SK-N-SH (cell line): ENCODE data around the gene ELANE.

Experiments
- CTCF ChIP-seq: fragments of 200-600 bp; sonication (generic); IDR thresholded peaks from 2 replicates; pipeline ENCODE4 v1.6.1; 2017; ENCODE audit warnings: antibody characterized with exemption, mild to moderate bottlenecking, moderate library complexity
- EP300 ChIP-seq, 2 experiments: IDR thresholded peaks; 2 replicates each; pipeline versions ENCODE4 v1.4.0 to v1.6.1; 2012; ENCODE audit warnings: borderline replicate concordance in 1 of 2, low read depth in 1 of 2, low read length in 1 of 2
- EZH2phosphoT487 ChIP-seq: fragments of 200-600 bp; sonication (generic); IDR thresholded peaks from 2 replicates; pipeline ENCODE4 v1.6.1; 2017; ENCODE audit warnings: low read depth, mixed run types, mild to moderate bottlenecking, antibody characterized with exemption, moderate library complexity, borderline replicate concordance
- MEF2A ChIP-seq: IDR thresholded peaks from 2 replicates; pipeline ENCODE4 v1.4.0; 2012; ENCODE audit warnings: low read depth, borderline replicate concordance
- POLR2AphosphoS5 ChIP-seq: IDR thresholded peaks from 2 replicates; pipeline ENCODE4 v1.6.1; 2012; ENCODE audit warnings: low read depth, low read length
- REST ChIP-seq: IDR thresholded peaks from 2 replicates; pipeline ENCODE4 v1.6.1; 2012; ENCODE audit warnings: mild to moderate bottlenecking, low read depth, low read length, moderate library complexity
- SIN3A ChIP-seq: IDR thresholded peaks from 2 replicates; pipeline ENCODE4 v1.6.1; 2012; ENCODE audit warnings: low read depth, mild to moderate bottlenecking, low read length, moderate library complexity, borderline replicate concordance
- TAF1 ChIP-seq: IDR thresholded peaks from 2 replicates; pipeline ENCODE4 v1.6.1; 2012; ENCODE audit warnings: low read depth, mild to moderate bottlenecking, low read length, moderate library complexity, borderline replicate concordance
- TF ChIP-seq, protein P1 (sequence below): fragments of 150-350 bp; IDR thresholded peaks from 2 replicates; pipeline ENCODE4 v1.6.1; 2017; ENCODE audit warnings: antibody characterized with exemption, low read length, low read depth, borderline replicate concordance
- TF ChIP-seq, protein P2 (sequence below): IDR thresholded peaks from 2 replicates; pipeline ENCODE4 v1.4.0; 2012; ENCODE audit warnings: low read depth

DNA sequence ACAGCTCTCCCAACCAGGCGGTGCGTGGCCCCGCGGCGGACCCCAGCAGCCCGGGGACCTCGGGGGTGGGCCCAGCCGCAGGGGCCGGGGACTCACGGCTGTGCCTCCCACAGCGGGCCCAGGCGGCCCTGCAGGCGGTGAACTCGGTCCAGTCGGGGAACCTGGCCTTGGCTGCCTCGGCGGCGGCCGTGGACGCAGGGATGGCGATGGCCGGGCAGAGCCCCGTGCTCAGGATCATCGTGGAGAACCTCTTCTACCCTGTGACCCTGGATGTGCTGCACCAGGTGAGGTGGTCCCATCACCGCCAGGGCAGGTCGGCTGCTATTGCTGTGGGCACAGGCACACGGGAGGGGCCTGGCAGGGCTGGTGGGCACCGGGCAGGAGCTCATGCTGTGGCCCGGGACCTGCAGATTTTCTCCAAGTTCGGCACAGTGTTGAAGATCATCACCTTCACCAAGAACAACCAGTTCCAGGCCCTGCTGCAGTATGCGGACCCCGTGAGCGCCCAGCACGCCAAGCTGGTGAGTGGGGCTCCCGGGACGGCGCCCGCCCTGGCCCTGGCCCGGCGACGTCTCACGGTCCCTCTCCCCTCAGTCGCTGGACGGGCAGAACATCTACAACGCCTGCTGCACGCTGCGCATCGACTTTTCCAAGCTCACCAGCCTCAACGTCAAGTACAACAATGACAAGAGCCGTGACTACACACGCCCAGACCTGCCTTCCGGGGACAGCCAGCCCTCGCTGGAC is 47.5 kb upstream of the ELANE start:
- TF ChIP-seq CTCF (no peak), EZH2phosphoT487 (no peak), MEF2A (no peak), POLR2AphosphoS5 (no peak), REST (no peak), EP300 (IDR thresholded peaks at IDR 0.05; ENCODE audit: borderline replicate concordance in 1 of 2, low read depth in 1 of 2, low read length in 1 of 2) (no peak), TAF1 (no peak), SIN3A (no peak)
- TF ChIP-seq, protein P1, sequence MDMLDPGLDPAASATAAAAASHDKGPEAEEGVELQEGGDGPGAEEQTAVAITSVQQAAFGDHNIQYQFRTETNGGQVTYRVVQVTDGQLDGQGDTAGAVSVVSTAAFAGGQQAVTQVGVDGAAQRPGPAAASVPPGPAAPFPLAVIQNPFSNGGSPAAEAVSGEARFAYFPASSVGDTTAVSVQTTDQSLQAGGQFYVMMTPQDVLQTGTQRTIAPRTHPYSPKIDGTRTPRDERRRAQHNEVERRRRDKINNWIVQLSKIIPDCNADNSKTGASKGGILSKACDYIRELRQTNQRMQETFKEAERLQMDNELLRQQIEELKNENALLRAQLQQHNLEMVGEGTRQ, result no peak
- TF ChIP-seq, protein P2, sequence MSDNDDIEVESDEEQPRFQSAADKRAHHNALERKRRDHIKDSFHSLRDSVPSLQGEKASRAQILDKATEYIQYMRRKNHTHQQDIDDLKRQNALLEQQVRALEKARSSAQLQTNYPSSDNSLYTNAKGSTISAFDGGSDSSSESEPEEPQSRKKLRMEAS, result no peak
